Measurements from ENCODE around the gene MTFR2.
A peak's percentile ranks its signal among the peaks of the same experiment; 100 is the strongest.

The MTFR2 gene

DNA sequence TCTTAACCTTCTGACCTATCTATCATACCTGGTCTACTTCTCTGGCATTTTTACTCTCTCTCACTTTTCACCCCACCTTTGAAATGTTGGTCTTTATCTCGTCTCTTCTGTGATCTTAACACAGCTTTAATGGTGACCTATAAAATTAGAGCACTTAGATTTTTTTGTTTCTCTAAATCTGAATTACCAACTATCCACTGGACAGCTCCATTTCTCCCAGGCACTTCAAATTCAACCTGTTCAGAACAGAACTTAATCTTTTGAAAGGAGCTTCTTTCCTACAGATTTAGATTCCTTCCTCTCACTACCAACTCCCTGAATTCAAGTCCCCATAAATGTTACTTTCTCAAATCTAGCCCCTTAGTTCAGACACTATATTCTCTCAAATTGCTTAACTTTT, 15.0 kb upstream of the MTFR2 start:
- H3K27me3 ChIP-seq (ENCODE audit: control insufficient read depth in 1 of 2, insufficient read depth in 2 of 2, low read length in 2 of 2): no peaks in the 10 kb centered on the region
- H3K9me3 ChIP-seq (ENCODE audit: control insufficient read depth in 2 of 2, low read length in 2 of 2): no peaks in the 10 kb centered on the region
- no peak overlapping the region for H3K4me3 ChIP-seq (ENCODE audit: low read length in 2 of 2)
- H3K36me3 ChIP-seq (ENCODE audit: control insufficient read depth in 2 of 2, insufficient read depth in 2 of 2, low read length in 2 of 2): peaks cover 11 to 48% of the 10 kb centered on the region in 2 donors
- no peaks in the 10 kb centered on the region for H3K4me1 ChIP-seq (ENCODE audit: control insufficient read depth, insufficient read depth, low read length)
- H3K9ac ChIP-seq (ENCODE audit: low read length in 2 of 2): no peak overlapping the region
- no peak overlapping the region for H3K27ac ChIP-seq (ENCODE audit: low read length)

DNA sequence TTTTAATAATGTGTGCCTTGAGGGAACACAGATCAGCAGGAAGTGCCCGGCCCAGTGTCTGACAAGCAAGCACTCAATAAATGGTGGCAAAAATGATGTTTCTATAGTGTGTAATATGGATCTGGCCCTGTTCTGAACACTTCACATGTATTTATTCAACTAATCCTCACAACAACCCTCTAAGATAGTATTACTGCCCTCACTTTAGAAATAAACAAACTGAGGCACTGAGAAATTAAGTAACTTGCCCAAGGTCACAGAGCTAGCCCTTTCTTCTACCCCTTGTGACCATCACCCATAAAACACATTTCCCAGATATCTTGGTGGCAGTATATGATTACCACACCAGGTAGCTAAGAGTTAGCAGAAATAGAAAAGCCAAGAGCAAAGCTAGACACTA, 12.8 kb upstream of the MTFR2 start:
- Histone ChIP-seq H3K27ac (ENCODE audit: low read length) (no peak overlapping the region), H3K9ac (ENCODE audit: low read length in 2 of 2) (no peak overlapping the region), H3K9me3 (ENCODE audit: control insufficient read depth in 2 of 2, low read length in 2 of 2) (no peaks in the 10 kb centered on the region), H3K4me1 (ENCODE audit: control insufficient read depth, insufficient read depth, low read length) (no peaks in the 10 kb centered on the region), H3K36me3 (ENCODE audit: control insufficient read depth in 2 of 2, insufficient read depth in 2 of 2, low read length in 2 of 2) (peaks cover 6 to 45% of the 10 kb centered on the region in 2 donors), H3K27me3 (ENCODE audit: control insufficient read depth in 1 of 2, insufficient read depth in 2 of 2, low read length in 2 of 2) (no peaks in the 10 kb centered on the region), H3K4me3 (ENCODE audit: low read length in 2 of 2) (no peak overlapping the region)

DNA sequence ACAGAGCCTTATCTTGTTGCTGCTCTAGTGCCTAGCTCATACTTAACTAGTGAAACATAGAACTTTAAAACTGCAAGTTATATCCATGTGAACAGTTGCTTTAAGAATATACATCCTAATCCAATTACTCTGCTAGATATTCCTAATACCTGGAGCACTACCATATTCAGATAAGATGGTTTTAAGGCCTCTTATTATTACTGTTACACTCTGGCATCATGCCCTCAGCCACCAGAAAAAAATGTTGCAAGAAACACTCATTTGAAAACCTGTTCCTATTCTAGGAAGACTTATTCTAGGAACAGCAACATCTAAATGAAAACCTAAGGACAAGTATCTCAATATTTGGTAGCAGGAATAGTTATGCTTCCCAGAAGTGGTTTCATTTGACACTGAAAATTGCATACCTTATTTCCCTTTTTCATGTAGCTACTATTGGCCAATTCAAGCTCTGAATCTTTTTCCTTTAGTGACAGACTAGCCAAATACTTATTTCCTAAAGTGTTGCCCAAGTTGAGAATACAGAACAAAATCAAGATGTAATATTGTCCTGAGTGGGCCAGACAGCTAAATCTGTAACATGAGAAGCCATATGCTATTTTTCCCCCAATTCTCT, 4.8 kb upstream of the MTFR2 start:
- no peaks in the 10 kb centered on the region for H3K9me3 ChIP-seq (ENCODE audit: control insufficient read depth in 2 of 2, low read length in 2 of 2)
- no peak overlapping the region for H3K4me3 ChIP-seq (ENCODE audit: low read length in 2 of 2)
- no peak overlapping the region for H3K27ac ChIP-seq (ENCODE audit: low read length)
- peaks cover 2 to 9% of the 10 kb centered on the region in 2 donors for H3K36me3 ChIP-seq (ENCODE audit: control insufficient read depth in 2 of 2, insufficient read depth in 2 of 2, low read length in 2 of 2)
- no peaks in the 10 kb centered on the region for H3K27me3 ChIP-seq (ENCODE audit: control insufficient read depth in 1 of 2, insufficient read depth in 2 of 2, low read length in 2 of 2)
- H3K9ac ChIP-seq (ENCODE audit: low read length in 2 of 2): no peak overlapping the region
- H3K4me1 ChIP-seq (ENCODE audit: control insufficient read depth, insufficient read depth, low read length): peaks cover 6% of the 10 kb centered on the region

DNA sequence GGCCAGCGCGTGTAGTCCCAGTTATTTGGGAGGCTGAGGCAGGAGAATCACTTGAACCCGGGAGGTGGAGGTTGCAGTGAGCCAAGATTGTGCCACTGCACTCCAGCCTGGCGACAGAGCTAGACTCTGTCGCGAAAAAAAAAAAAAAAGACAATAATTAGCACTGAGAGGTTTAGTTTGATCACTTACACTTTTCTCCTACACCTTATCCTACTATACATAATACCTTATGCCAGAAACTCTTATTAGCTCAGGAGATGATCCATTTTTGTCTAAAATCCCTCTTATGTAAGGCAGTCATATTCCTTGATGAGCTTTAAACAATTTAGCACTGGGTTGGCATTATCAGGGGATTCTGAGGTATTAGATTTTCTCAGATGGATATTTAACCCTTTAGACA, 3.6 kb upstream of the MTFR2 start:
- Histone ChIP-seq H3K9me3 (ENCODE audit: control insufficient read depth in 2 of 2, low read length in 2 of 2) (no peaks in the 10 kb centered on the region), H3K27me3 (ENCODE audit: control insufficient read depth in 1 of 2, insufficient read depth in 2 of 2, low read length in 2 of 2) (no peaks in the 10 kb centered on the region), H3K4me3 (ENCODE audit: low read length in 2 of 2) (no peak overlapping the region), H3K36me3 (ENCODE audit: control insufficient read depth in 2 of 2, insufficient read depth in 2 of 2, low read length in 2 of 2) (peaks cover 2 to 9% of the 10 kb centered on the region in 2 donors), H3K27ac (ENCODE audit: low read length) (no peak overlapping the region), H3K4me1 (ENCODE audit: control insufficient read depth, insufficient read depth, low read length) (peaks cover 12% of the 10 kb centered on the region), H3K9ac (ENCODE audit: low read length in 2 of 2) (no peak overlapping the region)

DNA sequence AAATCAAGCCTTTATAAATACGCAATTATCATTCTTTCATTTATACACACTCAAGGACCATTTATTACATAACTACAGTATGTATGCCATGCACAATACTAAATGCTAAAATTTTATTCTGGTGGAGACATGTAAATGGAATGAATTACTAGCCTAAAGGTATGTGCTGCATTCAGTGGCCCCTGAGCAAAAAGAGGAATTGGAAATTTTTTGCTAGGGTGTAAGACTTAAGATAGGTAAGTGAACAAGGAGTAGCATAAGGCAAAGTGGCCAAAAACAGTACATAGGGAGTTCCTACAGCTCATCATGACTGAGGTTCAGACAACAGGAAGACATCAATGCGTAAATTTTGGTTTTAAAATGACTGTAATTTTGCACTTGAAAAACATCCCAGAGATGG, 2.3 kb upstream of the MTFR2 start:
- peaks cover 12% of the 10 kb centered on the region for H3K4me1 ChIP-seq (ENCODE audit: control insufficient read depth, insufficient read depth, low read length)
- H3K9me3 ChIP-seq (ENCODE audit: control insufficient read depth in 2 of 2, low read length in 2 of 2): no peaks in the 10 kb centered on the region
- H3K27me3 ChIP-seq (ENCODE audit: control insufficient read depth in 1 of 2, insufficient read depth in 2 of 2, low read length in 2 of 2): no peaks in the 10 kb centered on the region
- H3K4me3 ChIP-seq (ENCODE audit: low read length in 2 of 2): no peak overlapping the region
- H3K27ac ChIP-seq (ENCODE audit: low read length): no peak overlapping the region
- H3K36me3 ChIP-seq (ENCODE audit: control insufficient read depth in 2 of 2, insufficient read depth in 2 of 2, low read length in 2 of 2): peaks cover 2 to 3% of the 10 kb centered on the region in 2 donors
- H3K9ac ChIP-seq (ENCODE audit: low read length in 2 of 2): no peak overlapping the region

DNA sequence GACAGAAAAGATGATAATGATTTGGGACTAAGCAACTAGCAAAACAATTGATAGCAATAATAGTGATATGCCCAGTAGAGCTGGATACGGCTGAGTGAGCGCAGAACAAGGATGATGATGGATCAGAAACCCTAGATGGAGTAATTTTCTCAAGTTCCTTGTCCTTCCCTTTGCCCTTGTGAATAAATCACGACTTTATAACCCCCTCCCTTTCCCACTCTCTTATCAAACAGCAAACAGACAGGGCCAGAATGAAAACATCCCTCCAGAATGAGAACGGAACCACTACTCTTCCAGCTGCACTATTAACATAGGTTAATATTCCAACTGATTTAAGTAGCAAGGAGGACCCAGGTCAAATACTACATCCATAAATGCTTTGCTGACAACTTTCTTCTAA, 1.3 kb upstream of the MTFR2 start:
- Histone ChIP-seq H3K4me1 (ENCODE audit: control insufficient read depth, insufficient read depth, low read length) (peaks cover 12% of the 10 kb centered on the region), H3K36me3 (ENCODE audit: control insufficient read depth in 2 of 2, insufficient read depth in 2 of 2, low read length in 2 of 2) (no peaks in the 10 kb centered on the region), H3K9ac (ENCODE audit: low read length in 2 of 2) (no peak overlapping the region), H3K27ac (ENCODE audit: low read length) (no peak overlapping the region), H3K4me3 (ENCODE audit: low read length in 2 of 2) (no peak overlapping the region), H3K27me3 (ENCODE audit: control insufficient read depth in 1 of 2, insufficient read depth in 2 of 2, low read length in 2 of 2) (no peaks in the 10 kb centered on the region), H3K9me3 (ENCODE audit: control insufficient read depth in 2 of 2, low read length in 2 of 2) (no peaks in the 10 kb centered on the region)

DNA sequence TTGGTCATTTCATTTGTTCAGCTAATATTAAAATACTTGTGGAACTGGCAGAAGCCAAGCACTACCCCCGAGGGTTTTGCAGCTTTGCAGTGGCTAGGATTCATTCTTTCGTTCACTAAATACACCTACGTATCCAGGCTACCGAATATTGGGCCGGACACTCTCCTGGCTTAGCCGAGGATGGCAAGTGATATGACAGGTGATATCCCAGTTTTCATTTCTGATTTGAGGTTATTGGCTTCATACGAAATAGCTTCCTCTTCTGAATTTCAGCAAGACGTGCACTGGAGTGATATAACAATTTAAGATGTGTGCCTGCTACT, 536 bp upstream of the MTFR2 start:
- Histone ChIP-seq H3K27me3 (ENCODE audit: control insufficient read depth in 1 of 2, insufficient read depth in 2 of 2, low read length in 2 of 2) (no peaks in the 10 kb centered on the region), H3K9me3 (ENCODE audit: control insufficient read depth in 2 of 2, low read length in 2 of 2) (no peaks in the 10 kb centered on the region), H3K36me3 (ENCODE audit: control insufficient read depth in 2 of 2, insufficient read depth in 2 of 2, low read length in 2 of 2) (no peaks in the 10 kb centered on the region), H3K27ac (ENCODE audit: low read length) (no peak overlapping the region), H3K4me3 (ENCODE audit: low read length in 2 of 2) (peak overlapping the region; percentile 82 to 89), H3K9ac (ENCODE audit: low read length in 2 of 2) (peak overlapping the region; percentile 62 to 71), H3K4me1 (ENCODE audit: control insufficient read depth, insufficient read depth, low read length) (peaks cover 12% of the 10 kb centered on the region)

DNA sequence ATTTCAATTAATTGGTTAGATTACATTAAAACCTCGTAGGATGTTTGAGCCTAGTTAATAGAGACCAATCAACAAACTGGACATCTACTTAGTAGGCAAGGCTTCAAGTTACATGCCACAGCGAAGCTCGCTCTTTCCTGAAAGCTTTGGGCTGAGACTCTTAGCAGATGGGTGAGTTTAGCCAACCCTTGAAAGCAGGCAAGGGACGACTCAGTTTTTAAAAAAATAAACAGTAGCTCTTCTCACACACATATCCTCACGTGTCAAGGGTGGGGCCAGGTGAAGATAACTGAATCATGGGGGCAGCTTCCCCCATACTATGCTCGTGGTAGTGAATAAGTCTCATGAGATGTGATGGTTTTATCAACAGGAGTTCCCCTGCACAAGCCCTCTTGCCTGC, 775 bp downstream of the MTFR2 start:
- no peak overlapping the region for H3K27ac ChIP-seq (ENCODE audit: low read length)

DNA sequence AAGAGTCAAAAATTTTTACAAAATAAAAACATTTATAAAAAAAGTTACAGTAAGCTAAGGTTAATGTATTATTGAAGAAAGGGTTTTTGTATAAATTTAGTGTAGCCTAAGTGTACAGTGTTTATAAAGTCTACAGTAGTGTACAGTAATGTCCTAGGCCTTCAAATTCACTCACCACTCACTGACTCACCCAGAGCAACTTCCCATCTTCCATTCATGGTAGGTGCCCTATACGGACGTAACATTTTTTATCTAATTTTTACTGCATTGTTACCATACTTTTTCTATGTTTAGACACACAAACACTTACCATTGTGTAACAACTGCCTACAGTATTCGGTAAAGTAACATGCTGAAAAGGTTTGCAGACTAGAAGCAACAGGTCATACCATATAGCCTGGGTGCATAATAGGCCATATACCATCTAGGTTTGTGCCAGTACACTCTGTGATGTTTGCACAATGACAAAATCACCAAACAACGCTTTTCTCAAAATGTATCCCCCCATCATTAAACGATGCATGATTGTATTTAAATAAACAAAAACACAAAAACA, 6.0 kb downstream of the MTFR2 start:
- no peaks in the 10 kb centered on the region for H3K9me3 ChIP-seq (ENCODE audit: control insufficient read depth in 2 of 2, low read length in 2 of 2)
- no peaks in the 10 kb centered on the region for H3K4me1 ChIP-seq (ENCODE audit: control insufficient read depth, insufficient read depth, low read length)
- no peaks in the 10 kb centered on the region for H3K36me3 ChIP-seq (ENCODE audit: control insufficient read depth in 2 of 2, insufficient read depth in 2 of 2, low read length in 2 of 2)
- H3K4me3 ChIP-seq (ENCODE audit: low read length in 2 of 2): no peak overlapping the region
- no peak overlapping the region for H3K27ac ChIP-seq (ENCODE audit: low read length)
- H3K27me3 ChIP-seq (ENCODE audit: control insufficient read depth in 1 of 2, insufficient read depth in 2 of 2, low read length in 2 of 2): no peaks in the 10 kb centered on the region
- no peak overlapping the region for H3K9ac ChIP-seq (ENCODE audit: low read length in 2 of 2)

More for the DNA sequence above, 775 bp downstream of the MTFR2 start:
- Histone ChIP-seq H3K4me3 (ENCODE audit: low read length in 2 of 2) (peak overlapping the region; percentile 82 to 89), H3K27me3 (ENCODE audit: control insufficient read depth in 1 of 2, insufficient read depth in 2 of 2, low read length in 2 of 2) (no peaks in the 10 kb centered on the region), H3K4me1 (ENCODE audit: control insufficient read depth, insufficient read depth, low read length) (peaks cover 12% of the 10 kb centered on the region), H3K36me3 (ENCODE audit: control insufficient read depth in 2 of 2, insufficient read depth in 2 of 2, low read length in 2 of 2) (no peaks in the 10 kb centered on the region), H3K9me3 (ENCODE audit: control insufficient read depth in 2 of 2, low read length in 2 of 2) (no peaks in the 10 kb centered on the region), H3K9ac (ENCODE audit: low read length in 2 of 2) (no peak overlapping the region)

DNA sequence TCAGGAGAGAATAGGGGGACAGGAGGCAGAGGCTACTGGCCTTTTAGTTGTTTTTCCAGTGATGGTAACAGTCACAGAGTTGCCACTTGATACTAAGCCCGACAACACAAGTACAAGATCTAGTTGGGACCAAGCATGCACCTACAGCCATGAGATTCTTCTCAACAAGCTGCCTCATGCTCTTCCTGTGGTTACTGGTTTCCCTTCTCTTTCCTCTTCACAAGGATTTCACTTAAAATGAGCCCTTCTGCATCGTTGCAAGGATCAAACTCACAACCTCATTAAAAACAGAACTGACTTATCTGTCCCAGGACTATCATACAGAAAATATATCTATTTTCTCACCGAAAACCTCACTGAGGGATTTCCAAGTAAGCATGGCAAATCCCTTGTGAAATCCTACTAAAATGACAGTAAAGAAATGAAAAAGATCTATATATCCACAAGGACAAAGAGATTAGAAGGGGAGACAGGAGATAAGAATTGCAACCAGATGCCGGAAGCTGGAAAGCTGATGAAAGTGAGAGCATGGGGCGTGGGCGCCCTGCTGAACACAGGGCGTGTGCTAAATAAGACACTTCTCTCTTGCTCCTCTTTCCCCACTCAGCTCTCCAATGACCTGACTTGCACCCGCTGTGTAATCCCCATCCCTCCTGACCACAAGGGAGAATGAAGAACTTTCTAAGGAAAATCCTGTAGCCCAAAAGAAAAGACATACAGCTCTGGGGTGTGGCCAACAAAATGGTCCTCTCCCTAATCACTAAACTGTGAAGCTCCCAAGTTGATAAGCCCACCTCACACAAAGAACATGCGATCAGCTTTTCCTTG, 13.4 kb downstream of the MTFR2 start:
- Histone ChIP-seq H3K4me3 (ENCODE audit: low read length in 2 of 2) (no peak overlapping the region), H3K9ac (ENCODE audit: low read length in 2 of 2) (no peak overlapping the region), H3K27me3 (ENCODE audit: control insufficient read depth in 1 of 2, insufficient read depth in 2 of 2, low read length in 2 of 2) (no peaks in the 10 kb centered on the region), H3K36me3 (ENCODE audit: control insufficient read depth in 2 of 2, insufficient read depth in 2 of 2, low read length in 2 of 2) (no peaks in the 10 kb centered on the region), H3K9me3 (ENCODE audit: control insufficient read depth in 2 of 2, low read length in 2 of 2) (no peaks in the 10 kb centered on the region), H3K4me1 (ENCODE audit: control insufficient read depth, insufficient read depth, low read length) (no peaks in the 10 kb centered on the region), H3K27ac (ENCODE audit: low read length) (no peak overlapping the region)

DNA sequence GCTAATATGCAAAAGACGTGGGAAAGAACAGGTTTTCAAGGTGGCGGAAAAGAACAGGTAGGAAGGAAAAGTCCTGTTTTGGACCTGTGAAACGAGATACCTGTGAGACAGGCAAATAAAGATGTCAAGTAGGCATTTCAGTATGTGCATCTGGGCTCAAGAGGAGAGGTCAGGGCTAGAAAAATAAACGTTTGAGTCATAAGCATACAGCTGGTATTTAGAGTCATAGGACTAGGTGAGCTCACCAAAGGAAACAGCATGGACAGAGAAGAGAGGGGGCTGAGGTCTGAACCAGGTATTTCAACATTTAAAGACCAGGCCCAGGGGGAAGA, 14.9 kb downstream of the MTFR2 start:
- H3K27ac ChIP-seq (ENCODE audit: low read length): no peak overlapping the region
- H3K4me3 ChIP-seq (ENCODE audit: low read length in 2 of 2): no peak overlapping the region
- H3K27me3 ChIP-seq (ENCODE audit: control insufficient read depth in 1 of 2, insufficient read depth in 2 of 2, low read length in 2 of 2): no peaks in the 10 kb centered on the region
- no peaks in the 10 kb centered on the region for H3K9me3 ChIP-seq (ENCODE audit: control insufficient read depth in 2 of 2, low read length in 2 of 2)
- no peaks in the 10 kb centered on the region for H3K36me3 ChIP-seq (ENCODE audit: control insufficient read depth in 2 of 2, insufficient read depth in 2 of 2, low read length in 2 of 2)
- H3K9ac ChIP-seq (ENCODE audit: low read length in 2 of 2): no peak overlapping the region
- peaks cover 5% of the 10 kb centered on the region for H3K4me1 ChIP-seq (ENCODE audit: control insufficient read depth, insufficient read depth, low read length)
